IMR-90 (cell line): ENCODE results near the gene FAM110C.

ENCODE experiments used
- MAFK ChIP-seq: IDR thresholded peaks from 2 replicates; pipeline ENCODE4 v1.6.1; 2012; ENCODE audit warnings: low read depth, low read length, improper control_type of control experiment
- POLR2A ChIP-seq: IDR thresholded peaks from 2 replicates; pipeline ENCODE4 v1.6.1; 2012; ENCODE audit warnings: mild to moderate bottlenecking, low read depth, low read length
- TF ChIP-seq, protein P1 (sequence below): conservative IDR thresholded peaks from 2 replicates; pipeline ENCODE4 v1.5.1; 2012; ENCODE audit warnings: mild to moderate bottlenecking, low read depth, low read length, improper control_type of control experiment

- TF ChIP-seq, protein P1, sequence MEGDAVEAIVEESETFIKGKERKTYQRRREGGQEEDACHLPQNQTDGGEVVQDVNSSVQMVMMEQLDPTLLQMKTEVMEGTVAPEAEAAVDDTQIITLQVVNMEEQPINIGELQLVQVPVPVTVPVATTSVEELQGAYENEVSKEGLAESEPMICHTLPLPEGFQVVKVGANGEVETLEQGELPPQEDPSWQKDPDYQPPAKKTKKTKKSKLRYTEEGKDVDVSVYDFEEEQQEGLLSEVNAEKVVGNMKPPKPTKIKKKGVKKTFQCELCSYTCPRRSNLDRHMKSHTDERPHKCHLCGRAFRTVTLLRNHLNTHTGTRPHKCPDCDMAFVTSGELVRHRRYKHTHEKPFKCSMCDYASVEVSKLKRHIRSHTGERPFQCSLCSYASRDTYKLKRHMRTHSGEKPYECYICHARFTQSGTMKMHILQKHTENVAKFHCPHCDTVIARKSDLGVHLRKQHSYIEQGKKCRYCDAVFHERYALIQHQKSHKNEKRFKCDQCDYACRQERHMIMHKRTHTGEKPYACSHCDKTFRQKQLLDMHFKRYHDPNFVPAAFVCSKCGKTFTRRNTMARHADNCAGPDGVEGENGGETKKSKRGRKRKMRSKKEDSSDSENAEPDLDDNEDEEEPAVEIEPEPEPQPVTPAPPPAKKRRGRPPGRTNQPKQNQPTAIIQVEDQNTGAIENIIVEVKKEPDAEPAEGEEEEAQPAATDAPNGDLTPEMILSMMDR: no peak
- TF ChIP-seq POLR2A (no peak), MAFK (no peak)
Measured at GRCh38 chr2:32068-32467, 14.2 kb downstream of the FAM110C start.
